ENCODE data around the gene PAK3.

PAK3 gene

DNA sequence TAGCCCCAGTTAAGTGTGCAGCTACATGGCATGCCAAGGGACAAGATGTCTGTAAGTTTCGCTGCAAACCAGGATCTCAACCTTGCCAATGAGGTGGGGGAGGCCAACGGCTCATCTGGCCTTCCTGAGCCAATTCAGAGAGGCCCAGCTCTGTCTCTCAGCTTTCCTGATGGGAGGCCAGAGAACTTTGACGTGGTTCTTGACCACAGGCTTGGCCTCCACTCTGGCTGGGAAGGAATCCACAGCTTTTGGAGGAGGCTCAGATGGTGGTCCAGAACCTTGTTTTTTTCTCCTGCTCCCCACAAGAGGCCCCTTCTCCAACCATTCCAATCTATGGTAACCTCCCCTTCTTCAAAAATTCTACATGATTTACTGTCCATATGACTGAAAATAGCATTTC lies 164.5 kb downstream of the PAK3 start:
- no peak overlapping the region for H3K4me3 ChIP-seq (ENCODE audit: low read length)
- TF ChIP-seq ZNF274 (IDR thresholded peaks at IDR 0.05; ENCODE audit: low read depth, low read length) = no peak

DNA sequence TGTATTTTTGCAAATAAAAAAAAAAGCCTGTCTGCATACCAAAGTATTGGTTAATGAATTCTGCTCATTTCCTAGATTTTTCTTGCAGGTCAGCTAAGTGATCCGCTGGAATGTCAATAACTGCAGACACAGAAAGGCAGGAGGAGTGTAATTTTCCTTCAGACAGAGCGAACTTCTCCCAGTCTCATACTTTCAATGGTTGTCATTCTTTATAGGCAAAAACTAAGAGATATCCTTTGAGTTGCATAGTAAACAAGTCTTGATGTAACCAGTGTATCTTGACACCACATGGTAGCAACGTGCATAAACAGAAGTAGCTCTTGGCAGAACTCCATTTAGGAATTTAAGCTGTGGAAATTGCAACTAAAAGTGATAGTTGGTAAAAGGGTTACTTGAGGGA lies 166.1 kb downstream of the PAK3 start:
- H3K4me3 ChIP-seq (ENCODE audit: low read length) = no peak overlapping the region
- no peak for TF ChIP-seq ZNF274 (IDR thresholded peaks at IDR 0.05; ENCODE audit: low read depth, low read length)

GRCh38 chrX:111264385-111264784 lies 168.4 kb downstream of the PAK3 start:
- TF ChIP-seq ZNF274 (IDR thresholded peaks at IDR 0.05; ENCODE audit: low read depth, low read length) = no peak
- no peak overlapping the region for H3K4me3 ChIP-seq (ENCODE audit: low read length)

- no peak for TF ChIP-seq ZNF274 (IDR thresholded peaks at IDR 0.05; ENCODE audit: low read depth, low read length)
- H3K4me3 ChIP-seq (ENCODE audit: low read length) = no peak overlapping the region
Measured at GRCh38 chrX:111265486-111265885, 169.5 kb downstream of the PAK3 start.

- H3K4me3 ChIP-seq (ENCODE audit: low read length) = no peak overlapping the region
- no peak for TF ChIP-seq ZNF274 (IDR thresholded peaks at IDR 0.05; ENCODE audit: low read depth, low read length)
Measured at GRCh38 chrX:111268506-111268905, 172.5 kb downstream of the PAK3 start.

GRCh38 chrX:111270339-111270738 lies 174.3 kb downstream of the PAK3 start, which contains the start of gene CAPN6:
Gene CAPN6, minus strand, starts transcription at chrX:111270483. Its CDS starts 6,547 bp downstream, at chrX:111263936.
- H3K4me3 ChIP-seq (ENCODE audit: low read length) = no peak within 1 kb of the TSS

More at GRCh38 chrX:111270339-111270738, 174.3 kb downstream of the PAK3 start, which contains the start of gene CAPN6:
- no peak for TF ChIP-seq ZNF274 (IDR thresholded peaks at IDR 0.05; ENCODE audit: low read depth, low read length)

Data from GM08714 (cell line).